Fibroblast of mammary gland (primary cell): Measurements from ENCODE around the gene NPHP4.

Source experiments
- DNase-seq: peaks from one replicate; pipeline ENCODE4 v3.0.0-alpha.2; 2010; ENCODE audit warnings: low read depth
- H3K4me3 ChIP-seq: 2 replicates; pipeline ENCODE4 v1.5.1; 2011; ENCODE audit warnings: low read depth, mild to moderate bottlenecking, low read length, moderate library complexity; ENCODE audit not compliant: control insufficient read depth
- CTCF ChIP-seq: conservative IDR thresholded peaks from 2 replicates; pipeline ENCODE4 v1.5.1; 2011; ENCODE audit warnings: low read depth, low read length, inconsistent platforms; ENCODE audit not compliant: control insufficient read depth, insufficient read depth

Gene NPHP4

GRCh38 chr1:5988596-5989285, 3.5 kb downstream of the NPHP4 start:
- DNase-seq = no peak
- no peak for TF ChIP-seq CTCF
- H3K4me3 ChIP-seq = no peak overlapping the region

GRCh38 chr1:5986018-5986417, 6.2 kb downstream of the NPHP4 start:
- TF ChIP-seq CTCF = no peak
- H3K4me3 ChIP-seq = no peak overlapping the region
- DNase-seq = no peak

GRCh38 chr1:5985250-5985649, 7.0 kb downstream of the NPHP4 start:
- no peak overlapping the region for H3K4me3 ChIP-seq
- TF ChIP-seq CTCF = no peak
- no peak for DNase-seq

- TF ChIP-seq CTCF = no peak
- peak; percentile 96 for DNase-seq
- no peak overlapping the region for H3K4me3 ChIP-seq
Observed at GRCh38 chr1:5983361-5984103, 8.7 kb downstream of the NPHP4 start.

GRCh38 chr1:5982868-5983267, 9.4 kb downstream of the NPHP4 start:
- peak; percentile 93 for DNase-seq
- no peak for TF ChIP-seq CTCF

GRCh38 chr1:5982276-5982675, 9.9 kb downstream of the NPHP4 start:
- H3K4me3 ChIP-seq = no peak overlapping the region
- no peak for TF ChIP-seq CTCF
- no peak for DNase-seq

More at GRCh38 chr1:5982868-5983267, 9.4 kb downstream of the NPHP4 start:
- H3K4me3 ChIP-seq = no peak overlapping the region
